Loucy (cell line): ENCODE measurements around the gene KDM5B.
"Not testable (repeated sequence)": the region's sequence is repeated elsewhere in the genome, so short reads cannot be mapped to it uniquely, and the experiment has no call there.

Source experiments
- H2AFZ ChIP-seq: fragments of 200-600 bp; sonication (generic); 2 replicates; pipeline ENCODE4 v1.6.0; 2016; ENCODE audit warnings: antibody characterized with exemption, mild to moderate bottlenecking, low read length, moderate library complexity
- H3F3A ChIP-seq: fragments of 200-600 bp; 2 replicates; pipeline ENCODE4 v1.6.0; 2016; ENCODE audit warnings: antibody characterized with exemption, low read depth, mild to moderate bottlenecking
- H3K27me3 ChIP-seq: fragments of 200-600 bp; sonication (generic); 2 replicates; pipeline ENCODE4 v1.6.1; 2014; ENCODE audit warnings: low read length, mild to moderate bottlenecking; ENCODE audit not compliant: insufficient read depth, poor library complexity, severe bottlenecking
- H3K36me3 ChIP-seq: fragments of 200-600 bp; sonication (generic); 2 replicates; pipeline ENCODE4 v1.6.1; 2016; ENCODE audit warnings: low read length; ENCODE audit not compliant: insufficient read depth
- H3K4me1 ChIP-seq: fragments of 200-600 bp; sonication (generic); 2 replicates; pipeline ENCODE4 v1.5.1; 2014; ENCODE audit warnings: low read length, mild to moderate bottlenecking; ENCODE audit not compliant: insufficient read depth, poor library complexity, severe bottlenecking
- H3K4me2 ChIP-seq: fragments of 200-600 bp; sonication (generic); 2 replicates; pipeline ENCODE4 v1.6.0; 2014; ENCODE audit warnings: antibody characterized with exemption, low read length, low read depth, mild to moderate bottlenecking; ENCODE audit not compliant: poor library complexity, severe bottlenecking
- H3K4me3 ChIP-seq: fragments of 200-600 bp; sonication (generic); 2 replicates; pipeline ENCODE4 v1.5.1; 2014; ENCODE audit warnings: low read length, mild to moderate bottlenecking, mixed read lengths; ENCODE audit not compliant: poor library complexity, severe bottlenecking
- H3K79me2 ChIP-seq: fragments of 200-600 bp; sonication (generic); 2 replicates; pipeline ENCODE4 v1.6.1; 2014; ENCODE audit warnings: low read length; ENCODE audit not compliant: insufficient read depth
- H3K9ac ChIP-seq: fragments of 200-600 bp; sonication (generic); 2 replicates; pipeline ENCODE4 v1.6.0; 2014; ENCODE audit warnings: mild to moderate bottlenecking, low read depth, low read length, moderate library complexity; ENCODE audit not compliant: poor library complexity, severe bottlenecking
- H3K9me2 ChIP-seq: fragments of 200-600 bp; sonication (generic); replicated peaks from 2 replicates; pipeline ENCODE4 v1.6.1; 2016; ENCODE audit warnings: low read depth, low read length, mixed read lengths
- H3K9me3 ChIP-seq: fragments of 200-600 bp; sonication (generic); 2 replicates; pipeline ENCODE4 v1.6.1; 2014; ENCODE audit warnings: mild to moderate bottlenecking, antibody characterized with exemption, low read length, low read depth; ENCODE audit not compliant: insufficient read depth
- H4K20me1 ChIP-seq: fragments of 200-600 bp; sonication (generic); 2 replicates; pipeline ENCODE4 v1.6.0; 2014; ENCODE audit warnings: antibody characterized with exemption, low read length, mild to moderate bottlenecking; ENCODE audit not compliant: insufficient read depth, poor library complexity, severe bottlenecking
- CTCF ChIP-seq: fragments of 200-600 bp; sonication (generic); conservative IDR thresholded peaks from 2 replicates; pipeline ENCODE4 v1.5.1; 2014; ENCODE audit warnings: mild to moderate bottlenecking, antibody characterized with exemption, low read length
- EZH2phosphoT487 ChIP-seq: fragments of 200-600 bp; IDR thresholded peaks from 2 replicates; pipeline ENCODE4 v1.6.1; 2018; ENCODE audit warnings: antibody characterized with exemption, mild to moderate bottlenecking, moderate library complexity, borderline replicate concordance

The KDM5B gene

GRCh38 chr1:202723708-202724107 is 84.5 kb downstream of the KDM5B start:
- no peak overlapping the region for H3K4me3 ChIP-seq
- no peaks in the 10 kb centered on the region for H3K27me3 ChIP-seq
- H3F3A ChIP-seq, result no peaks in the 10 kb centered on the region
- H3K4me2 ChIP-seq, result no peak overlapping the region
- H2AFZ ChIP-seq, result no peak overlapping the region
- H3K79me2 ChIP-seq, result no peaks in the 10 kb centered on the region
- no peaks in the 10 kb centered on the region for H3K4me1 ChIP-seq
- no peak overlapping the region for H3K9ac ChIP-seq
- no peaks in the 10 kb centered on the region for H3K9me2 ChIP-seq
- peaks cover 36% of the 10 kb centered on the region for H3K36me3 ChIP-seq
- H4K20me1 ChIP-seq, result no peaks in the 10 kb centered on the region
- TF ChIP-seq CTCF, result no peak
- no peak for TF ChIP-seq EZH2phosphoT487
- H3K9me3 ChIP-seq, result no peaks in the 10 kb centered on the region

- H4K20me1 ChIP-seq, H3K79me2 ChIP-seq, H3K9me3 ChIP-seq, H3F3A ChIP-seq, H3K9ac ChIP-seq, H3K4me1 ChIP-seq, H3K9me2 ChIP-seq, H2AFZ ChIP-seq, H3K4me2 ChIP-seq, H3K27me3 ChIP-seq, H3K4me3 ChIP-seq: not testable (repeated sequence)
- H3K36me3 ChIP-seq, result peaks cover 29% of the 10 kb centered on the region; the same call in 1 of the 2 replicates
These were observed 85.2 kb downstream of the KDM5B start for GRCh38 chr1:202723046-202723445.

GRCh38 chr1:202716654-202717053 is 91.6 kb downstream of the KDM5B start:
- no peaks in the 10 kb centered on the region for H3K4me1 ChIP-seq
- no peak overlapping the region for H3K9ac ChIP-seq
- TF ChIP-seq EZH2phosphoT487, result no peak
- no peak for TF ChIP-seq CTCF
- no peaks in the 10 kb centered on the region for H3K27me3 ChIP-seq
- no peaks in the 10 kb centered on the region for H4K20me1 ChIP-seq
- H3K9me2 ChIP-seq, result no peaks in the 10 kb centered on the region
- no peaks in the 10 kb centered on the region for H3F3A ChIP-seq
- H3K79me2 ChIP-seq, result no peaks in the 10 kb centered on the region
- H3K36me3 ChIP-seq, result no peaks in the 10 kb centered on the region
- no peak overlapping the region for H2AFZ ChIP-seq
- no peaks in the 10 kb centered on the region for H3K9me3 ChIP-seq
- no peak overlapping the region for H3K4me3 ChIP-seq
- no peak overlapping the region for H3K4me2 ChIP-seq

GRCh38 chr1:202714202-202714601 is 94.0 kb downstream of the KDM5B start:
- not testable (repeated sequence) for H3K4me2 ChIP-seq, H4K20me1 ChIP-seq

More at GRCh38 chr1:202714202-202714601, 94.0 kb downstream of the KDM5B start:
- H3K4me1 ChIP-seq, H3F3A ChIP-seq, H3K36me3 ChIP-seq, H3K27me3 ChIP-seq, H3K79me2 ChIP-seq, H2AFZ ChIP-seq, H3K9me2 ChIP-seq, H3K9ac ChIP-seq, H3K9me3 ChIP-seq, H3K4me3 ChIP-seq: not testable (repeated sequence)
